ENCODE results near the gene DAGLA.

Gene DAGLA

GRCh38 chr11:61675826-61676225 is 4.4 kb upstream of the DAGLA start:
- TF ChIP-seq JUND (IDR thresholded peaks at IDR 0.05; ENCODE audit: low read depth), result no peak
- DNase-seq (ENCODE audit: low read depth in 1 of 2, low spot score in 1 of 2), result no peak
- in situ Hi-C loops (cut with HindIII; ENCODE audit: low pct_unique_long_range_greater_than_20kb, low sequenced_read_pairs), result no loop called here

DNA sequence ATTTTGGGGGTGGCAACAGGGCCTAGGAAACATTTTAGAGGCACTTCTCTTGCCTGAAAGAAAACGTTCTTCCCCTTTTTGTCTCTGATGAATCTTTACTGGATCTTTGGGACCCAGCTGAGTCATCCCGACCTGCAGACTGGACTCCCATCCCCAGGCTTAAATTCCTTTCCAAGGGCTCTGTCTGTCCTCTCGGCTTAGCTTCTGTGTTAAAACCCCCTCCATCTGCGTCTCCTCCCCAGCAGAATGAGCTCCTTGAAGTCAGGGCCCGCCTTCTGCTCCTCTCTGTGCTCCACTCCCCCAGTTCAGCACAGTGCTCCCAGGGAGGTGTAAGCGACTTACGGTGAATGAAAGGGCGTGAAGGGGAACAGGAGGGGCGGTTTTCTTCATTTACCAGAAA is 895 bp upstream of the DAGLA start:
- in situ Hi-C loops (cut with HindIII; ENCODE audit: low pct_unique_long_range_greater_than_20kb, low sequenced_read_pairs), result no loop called here
- no peak for DNase-seq (ENCODE audit: low read depth in 1 of 2, low spot score in 1 of 2)
- TF ChIP-seq JUND (IDR thresholded peaks at IDR 0.05; ENCODE audit: low read depth), result no peak

- no peak for DNase-seq (ENCODE audit: low read depth in 1 of 2, low spot score in 1 of 2)
Observed at GRCh38 chr11:61680622-61681221, 531 bp downstream of the DAGLA start.

GRCh38 chr11:61682093-61682732 is 2.0 kb downstream of the DAGLA start:
- in situ Hi-C loops (cut with HindIII; ENCODE audit: low pct_unique_long_range_greater_than_20kb, low sequenced_read_pairs), result no loop called here
- no peak for TF ChIP-seq JUND (IDR thresholded peaks at IDR 0.05; ENCODE audit: low read depth)
- DNase-seq (ENCODE audit: low read depth in 1 of 2, low spot score in 1 of 2), result no peak

More at GRCh38 chr11:61680622-61681221, 531 bp downstream of the DAGLA start:
- TF ChIP-seq JUND (IDR thresholded peaks at IDR 0.05; ENCODE audit: low read depth), result no peak
- in situ Hi-C loops (cut with HindIII; ENCODE audit: low pct_unique_long_range_greater_than_20kb, low sequenced_read_pairs), result no loop called here

DNA sequence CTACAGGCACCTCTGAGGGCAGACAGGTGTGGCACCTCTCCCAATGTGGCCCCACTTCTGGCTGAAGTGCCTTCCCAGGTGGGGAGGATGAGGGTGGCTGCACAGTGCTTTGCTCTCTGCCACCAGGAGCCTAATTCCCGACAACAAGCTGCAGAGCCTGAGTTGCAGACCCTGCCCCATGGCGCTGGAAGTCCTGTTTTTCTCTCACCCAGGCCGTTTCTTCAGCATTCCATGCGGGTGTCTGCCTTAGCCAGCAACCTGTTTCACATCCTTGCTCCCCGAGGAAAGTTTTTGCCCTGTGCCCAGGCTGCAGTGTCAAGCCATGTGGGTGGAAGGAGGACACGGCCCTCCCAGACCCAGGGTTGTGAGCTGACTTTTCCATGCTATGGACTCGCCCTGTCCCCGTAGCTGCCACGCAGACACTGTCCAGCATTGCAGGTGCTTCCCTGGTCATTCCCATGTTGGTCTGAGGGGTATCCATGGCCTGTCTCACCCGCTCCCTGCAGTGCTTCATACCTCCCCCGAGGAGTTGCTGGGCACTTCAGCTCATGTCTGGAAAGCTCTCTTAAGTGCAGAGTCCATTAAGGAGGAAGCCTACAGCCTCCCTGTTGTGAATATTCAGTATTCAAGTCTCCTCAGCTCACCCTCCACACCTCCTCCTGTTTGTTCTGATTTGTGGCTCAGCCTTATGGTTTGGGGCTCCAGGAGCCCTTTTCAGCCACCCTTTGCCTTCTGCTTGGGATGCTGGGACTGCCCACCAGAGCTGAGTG is 2.9 kb downstream of the DAGLA start:
- TF ChIP-seq JUND (IDR thresholded peaks at IDR 0.05; ENCODE audit: low read depth), result no peak
- in situ Hi-C loops (cut with HindIII; ENCODE audit: low pct_unique_long_range_greater_than_20kb, low sequenced_read_pairs), result no loop called here
- no peak for DNase-seq (ENCODE audit: low read depth in 1 of 2, low spot score in 1 of 2)

GRCh38 chr11:61683961-61684869 is 4.0 kb downstream of the DAGLA start:
- in situ Hi-C loops (cut with HindIII; ENCODE audit: low pct_unique_long_range_greater_than_20kb, low sequenced_read_pairs), result no loop called here
- TF ChIP-seq JUND (IDR thresholded peaks at IDR 0.05; ENCODE audit: low read depth), result no peak
- DNase-seq (ENCODE audit: low read depth in 1 of 2, low spot score in 1 of 2), result no peak

GRCh38 chr11:61684870-61685616 is 4.9 kb downstream of the DAGLA start:
- in situ Hi-C loops (cut with HindIII; ENCODE audit: low pct_unique_long_range_greater_than_20kb, low sequenced_read_pairs), result no loop called here
- no peak for TF ChIP-seq JUND (IDR thresholded peaks at IDR 0.05; ENCODE audit: low read depth)
- DNase-seq (ENCODE audit: low read depth in 1 of 2, low spot score in 1 of 2), result no peak

DNA sequence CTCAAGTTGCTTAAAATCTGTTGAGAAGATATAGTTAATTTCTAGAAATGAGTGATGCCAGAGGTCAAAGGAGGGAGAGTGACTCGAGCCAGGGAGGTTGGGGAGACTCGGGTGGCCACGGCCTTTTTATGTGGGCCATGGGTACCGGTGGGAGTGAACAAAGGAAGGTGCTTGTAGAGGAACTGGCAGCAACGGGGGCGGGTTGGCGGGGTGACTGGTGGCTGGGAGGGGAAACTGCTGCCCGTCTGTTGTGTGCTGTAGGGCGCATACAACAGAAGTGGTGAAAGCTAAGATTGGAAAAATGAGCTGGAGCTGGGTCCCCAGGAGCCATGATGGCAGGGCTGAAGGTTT is 5.4 kb downstream of the DAGLA start:
- DNase-seq (ENCODE audit: low read depth in 1 of 2, low spot score in 1 of 2), result no peak
- in situ Hi-C loops (cut with HindIII; ENCODE audit: low pct_unique_long_range_greater_than_20kb, low sequenced_read_pairs), result no loop called here
- TF ChIP-seq JUND (IDR thresholded peaks at IDR 0.05; ENCODE audit: low read depth), result no peak

GRCh38 chr11:61686066-61686465 is 5.9 kb downstream of the DAGLA start:
- TF ChIP-seq JUND (IDR thresholded peaks at IDR 0.05; ENCODE audit: low read depth), result no peak
- in situ Hi-C loops (cut with HindIII; ENCODE audit: low pct_unique_long_range_greater_than_20kb, low sequenced_read_pairs), result no loop called here
- no peak for DNase-seq (ENCODE audit: low read depth in 1 of 2, low spot score in 1 of 2)

DNA sequence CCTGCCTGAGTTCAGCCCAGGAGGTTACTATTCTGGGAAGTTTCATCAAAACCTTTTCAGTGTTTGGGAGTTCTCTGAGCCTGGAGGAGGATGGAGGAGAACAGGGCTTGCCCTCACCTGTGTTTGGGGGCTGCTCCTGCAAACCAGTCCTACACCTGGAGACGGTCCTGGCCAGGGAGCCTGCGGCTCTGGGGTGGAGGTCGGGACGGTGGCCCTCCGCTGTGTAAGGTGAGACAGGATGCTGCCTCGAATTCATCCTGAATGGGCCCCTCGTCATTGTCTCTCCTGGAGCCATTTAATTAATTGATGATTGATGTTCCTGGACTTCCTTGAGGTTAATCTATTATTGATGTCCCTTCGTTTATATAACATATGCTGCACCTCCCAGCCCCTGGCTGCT is 6.3 kb downstream of the DAGLA start:
- in situ Hi-C loops (cut with HindIII; ENCODE audit: low pct_unique_long_range_greater_than_20kb, low sequenced_read_pairs), result no loop called here
- DNase-seq (ENCODE audit: low read depth in 1 of 2, low spot score in 1 of 2), result no peak
- TF ChIP-seq JUND (IDR thresholded peaks at IDR 0.05; ENCODE audit: low read depth), result no peak

DNA sequence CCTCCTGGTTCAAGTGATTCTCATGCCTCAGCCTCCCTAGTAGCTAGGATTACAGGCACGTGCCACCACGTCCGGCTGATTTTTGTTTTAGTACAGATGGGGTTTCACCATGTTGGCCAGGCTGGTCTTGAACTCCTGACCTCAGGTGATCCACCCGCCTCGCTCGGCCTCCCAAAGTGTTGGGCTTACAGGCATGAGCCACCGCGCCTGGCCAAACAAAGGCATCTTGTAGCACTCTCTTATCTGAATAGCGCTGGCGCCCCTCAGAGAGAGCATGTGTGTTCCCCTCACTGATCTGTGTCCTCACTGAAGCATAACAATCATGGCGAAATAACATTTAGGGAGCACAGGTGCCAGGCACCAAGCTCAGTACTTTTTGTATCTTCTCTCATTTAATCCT is 7.2 kb downstream of the DAGLA start:
- in situ Hi-C loops (cut with HindIII; ENCODE audit: low pct_unique_long_range_greater_than_20kb, low sequenced_read_pairs), result no loop called here
- TF ChIP-seq JUND (IDR thresholded peaks at IDR 0.05; ENCODE audit: low read depth), result no peak
- no peak for DNase-seq (ENCODE audit: low read depth in 1 of 2, low spot score in 1 of 2)

All from T47D (cell line).